Lower lobe of right lung (tissue), 2 donors: ENCODE results near the gene DCTN2. TPM values are rescaled to one million over a fixed set of nuclear protein-coding genes. Genes with fewer than 3 reads are reported as not detected.

ENCODE experiments used
- ATAC-seq, 2 donors: fragments of 200-7000 bp; cut with Tn5 transposase; one replicate each; pipeline ENCODE4 v1.9.1; 2020 to 2022; ENCODE audit warnings: mild to moderate bottlenecking in 2 of 2, moderate library complexity in 2 of 2
- DNase-seq: peaks from one replicate; pipeline ENCODE4 v3.0.0-alpha.2; 2020
- H3K27ac ChIP-seq: fragments of 200-600 bp; one replicate; pipeline ENCODE4 v1.8.0; 2022
- H3K27me3 ChIP-seq: fragments of 200-600 bp; one replicate; pipeline ENCODE4 v1.8.0; 2022; ENCODE audit warnings: low read depth
- H3K36me3 ChIP-seq: fragments of 200-600 bp; one replicate; pipeline ENCODE4 v1.8.0; 2022; ENCODE audit warnings: mild to moderate bottlenecking
- H3K4me1 ChIP-seq: fragments of 200-600 bp; one replicate; pipeline ENCODE4 v1.8.0; 2022
- H3K4me3 ChIP-seq: fragments of 200-600 bp; one replicate; pipeline ENCODE4 v1.8.0; 2022; ENCODE audit warnings: mild to moderate bottlenecking
- H3K9me3 ChIP-seq: fragments of 200-600 bp; one replicate; pipeline ENCODE4 v1.8.0; 2022
- intact Hi-C: fragments of 100-400 bp; cut with DNase I; formaldehyde crosslinking; loops from one replicate; pipeline ENCODE4 v1.11.0; 2022
- total RNA-seq: library from RNA; stranded (reverse); fragmentation: NEBNext Ultra II Directional; extraction: Animal tissue kit (Norgen Biotek cat#: 25700); gene quantifications from one replicate; pipeline ENCODE4 v1.2.1, GENCODE V29; 2021
- TF ChIP-seq, protein P1 (sequence below): fragments of 200-600 bp; IDR thresholded peaks from one replicate; pipeline ENCODE4 v1.8.0; 2022; ENCODE audit warnings: antibody characterized with exemption, mild to moderate bottlenecking
- donor health status: DM: no; HTN: yes; CAD: no; lungs with severe emphysema.

DCTN2 gene
- total RNA-seq, 1 donor from 2014 or later: 88.3 TPM

DNA sequence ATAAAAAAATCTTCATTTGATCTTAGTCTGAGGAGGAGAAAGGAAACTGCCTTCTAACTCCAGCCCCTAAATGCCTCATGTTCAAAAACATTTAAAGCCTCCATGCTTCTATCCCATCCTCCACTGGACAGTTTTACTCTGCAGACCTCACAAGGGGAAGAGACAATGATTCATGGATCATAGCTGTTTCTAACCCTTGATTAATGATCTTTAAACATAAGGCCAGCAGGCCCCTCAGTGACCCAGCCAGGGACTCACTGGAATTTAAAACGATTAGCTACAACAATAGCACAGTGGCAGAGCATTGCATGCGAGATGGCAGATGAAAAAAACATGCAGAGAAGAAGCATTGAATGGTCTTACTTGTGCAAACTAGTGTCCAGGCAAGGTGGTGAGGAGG lies 6.0 kb downstream of the DCTN2 start:
- no peak for ATAC-seq
- Histone ChIP-seq H3K4me1 (peaks cover 29% of the 10 kb centered on the region), H3K36me3 (peaks cover 50% of the 10 kb centered on the region), H3K4me3 (no peak overlapping the region), H3K9me3 (no peaks in the 10 kb centered on the region), H3K27ac (no peak overlapping the region), H3K27me3 (no peaks in the 10 kb centered on the region)
- intact Hi-C loops: no loop called here
- TF ChIP-seq, protein P1, sequence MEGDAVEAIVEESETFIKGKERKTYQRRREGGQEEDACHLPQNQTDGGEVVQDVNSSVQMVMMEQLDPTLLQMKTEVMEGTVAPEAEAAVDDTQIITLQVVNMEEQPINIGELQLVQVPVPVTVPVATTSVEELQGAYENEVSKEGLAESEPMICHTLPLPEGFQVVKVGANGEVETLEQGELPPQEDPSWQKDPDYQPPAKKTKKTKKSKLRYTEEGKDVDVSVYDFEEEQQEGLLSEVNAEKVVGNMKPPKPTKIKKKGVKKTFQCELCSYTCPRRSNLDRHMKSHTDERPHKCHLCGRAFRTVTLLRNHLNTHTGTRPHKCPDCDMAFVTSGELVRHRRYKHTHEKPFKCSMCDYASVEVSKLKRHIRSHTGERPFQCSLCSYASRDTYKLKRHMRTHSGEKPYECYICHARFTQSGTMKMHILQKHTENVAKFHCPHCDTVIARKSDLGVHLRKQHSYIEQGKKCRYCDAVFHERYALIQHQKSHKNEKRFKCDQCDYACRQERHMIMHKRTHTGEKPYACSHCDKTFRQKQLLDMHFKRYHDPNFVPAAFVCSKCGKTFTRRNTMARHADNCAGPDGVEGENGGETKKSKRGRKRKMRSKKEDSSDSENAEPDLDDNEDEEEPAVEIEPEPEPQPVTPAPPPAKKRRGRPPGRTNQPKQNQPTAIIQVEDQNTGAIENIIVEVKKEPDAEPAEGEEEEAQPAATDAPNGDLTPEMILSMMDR: no peak
- DNase-seq: no peak

DNA sequence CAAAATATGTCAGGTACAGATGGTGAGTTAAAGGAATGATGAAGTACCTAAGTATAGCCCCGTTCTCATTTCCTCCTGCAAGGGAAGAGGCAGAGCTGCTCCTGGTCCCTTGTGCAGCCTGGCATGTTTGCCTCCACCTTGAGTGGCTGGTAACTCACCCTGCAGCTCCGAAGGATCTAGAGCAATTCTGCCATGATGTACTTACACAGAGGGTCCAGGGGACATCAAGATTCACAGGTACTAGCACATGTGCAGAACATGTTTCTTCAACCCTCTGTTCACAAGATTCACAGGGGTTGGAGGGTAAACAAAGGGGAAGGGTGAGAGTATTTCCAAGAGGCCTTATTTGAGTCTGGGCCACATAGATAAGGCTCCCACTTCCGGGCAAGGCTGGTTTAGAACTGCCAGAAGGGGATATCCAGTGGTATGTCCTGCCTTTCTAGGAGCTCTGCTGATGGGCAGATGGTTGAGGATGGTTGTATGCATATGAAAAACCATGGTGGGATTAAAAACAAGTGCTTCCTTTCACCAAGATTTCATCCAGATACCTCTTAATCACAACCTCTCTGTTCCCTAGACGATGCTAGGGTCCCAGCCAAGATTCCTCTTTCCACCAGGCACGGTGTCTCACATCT lies 7.7 kb downstream of the DCTN2 start:
- no peak overlapping the region for H3K4me3 ChIP-seq
- DNase-seq (no peak), ATAC-seq (no peak)
- intact Hi-C loops: no loop called here
- H3K36me3 ChIP-seq: peaks cover 65% of the 10 kb centered on the region
- TF ChIP-seq, protein P1: no peak
- peaks cover 18% of the 10 kb centered on the region for H3K4me1 ChIP-seq
- H3K27me3 ChIP-seq: no peaks in the 10 kb centered on the region
- H3K27ac ChIP-seq: no peak overlapping the region
- no peaks in the 10 kb centered on the region for H3K9me3 ChIP-seq

DNA sequence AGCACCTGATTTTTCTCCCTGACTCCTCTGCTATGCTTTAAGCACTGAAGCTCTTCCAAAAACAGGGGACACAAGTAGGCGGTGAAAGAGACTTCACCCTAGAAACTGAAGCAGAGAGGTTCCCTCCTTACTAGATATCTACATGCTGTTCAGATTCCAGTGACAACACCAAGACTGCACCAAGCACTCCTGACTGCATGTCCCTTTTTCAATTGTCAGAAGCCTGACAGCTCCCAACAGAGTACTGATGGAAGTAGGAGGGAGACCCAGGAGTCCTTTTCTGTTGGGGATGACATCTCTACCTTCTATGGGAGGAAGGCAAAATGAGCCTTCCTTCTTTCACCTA lies 10.4 kb downstream of the DCTN2 start:
- Histone ChIP-seq H3K27me3 (no peaks in the 10 kb centered on the region), H3K4me1 (peaks cover 10% of the 10 kb centered on the region), H3K36me3 (peaks cover 79% of the 10 kb centered on the region), H3K27ac (no peak overlapping the region), H3K4me3 (no peak overlapping the region), H3K9me3 (no peaks in the 10 kb centered on the region)
- DNase-seq: no peak
- intact Hi-C loops: no loop called here
- TF ChIP-seq, protein P1: no peak
- no peak for ATAC-seq

DNA sequence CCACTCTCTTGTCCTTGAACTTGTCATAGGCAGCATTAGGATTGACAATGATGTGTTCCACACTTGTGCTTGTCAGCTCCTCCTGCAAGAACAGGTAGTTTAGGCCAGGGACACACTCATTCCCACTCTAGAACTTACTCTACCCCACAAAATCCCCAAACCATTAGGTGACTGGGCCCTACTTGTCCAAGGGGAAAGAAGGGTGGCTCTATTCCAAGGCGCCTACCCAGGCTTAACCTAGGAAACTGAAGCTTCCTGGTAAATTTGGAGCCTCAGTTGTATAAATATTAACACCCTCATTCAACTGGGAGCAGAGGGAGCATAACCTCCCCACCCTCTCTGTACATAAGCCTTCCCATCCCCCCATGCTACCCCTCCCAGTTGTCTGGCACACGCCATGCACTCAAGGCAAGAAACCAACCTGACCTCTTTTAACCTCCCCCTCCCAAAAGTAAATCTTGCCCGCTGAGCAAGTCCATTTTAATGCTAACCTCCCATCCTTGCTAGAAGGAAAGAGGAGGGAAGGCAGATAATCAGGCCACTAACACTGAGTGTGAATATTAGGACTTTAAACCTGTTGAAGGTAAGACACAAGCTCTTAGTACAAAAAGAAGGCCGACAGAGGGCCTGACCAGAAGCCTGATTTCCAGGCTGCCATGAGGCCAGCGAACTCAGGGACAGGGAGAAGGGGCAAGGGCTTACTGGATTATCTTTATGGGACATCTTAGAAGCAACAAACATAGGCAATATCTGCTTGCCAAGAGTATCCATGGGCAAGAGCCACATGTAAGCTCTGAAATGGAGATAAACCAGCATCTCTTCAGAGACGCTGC lies 11.0 kb downstream of the DCTN2 start:
- Histone ChIP-seq H3K9me3 (no peaks in the 10 kb centered on the region), H3K4me3 (no peak overlapping the region), H3K4me1 (peaks cover 10% of the 10 kb centered on the region), H3K27me3 (no peaks in the 10 kb centered on the region), H3K36me3 (peaks cover 79% of the 10 kb centered on the region), H3K27ac (no peak overlapping the region)
- DNase-seq (no peak), ATAC-seq (no peak)
- intact Hi-C loops: no loop called here
- TF ChIP-seq, protein P1: no peak

DNA sequence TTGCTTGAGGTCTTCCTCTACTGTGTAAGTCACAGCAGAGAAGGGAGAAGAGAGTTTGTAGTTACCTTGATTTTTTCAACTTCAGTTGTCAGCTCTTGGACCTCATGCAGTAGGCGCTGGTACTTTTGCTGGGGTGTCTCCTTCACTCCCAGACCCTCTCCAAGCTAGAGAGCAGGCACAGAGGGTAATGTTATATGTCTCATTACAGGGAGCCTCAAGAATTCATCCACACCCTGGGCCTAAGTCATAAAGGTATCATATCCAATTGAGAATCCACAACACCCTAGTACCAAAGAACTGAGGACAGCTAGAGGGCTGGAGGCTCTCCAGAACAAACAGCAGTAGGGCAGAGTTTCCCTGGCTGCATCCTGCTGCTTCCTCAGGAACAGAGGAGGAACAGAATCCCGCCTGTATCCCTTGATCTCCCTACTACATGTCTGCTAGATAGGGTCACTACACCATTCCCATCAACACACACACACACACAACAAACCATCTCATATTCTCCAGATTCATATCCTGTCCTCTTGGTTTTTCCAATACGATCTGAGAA lies 11.9 kb downstream of the DCTN2 start:
- peaks cover 83% of the 10 kb centered on the region for H3K36me3 ChIP-seq
- ATAC-seq (no peak), DNase-seq (no peak)
- H3K4me1 ChIP-seq: peaks cover 10% of the 10 kb centered on the region
- TF ChIP-seq, protein P1: no peak
- H3K27ac ChIP-seq: no peak overlapping the region
- no peaks in the 10 kb centered on the region for H3K9me3 ChIP-seq
- intact Hi-C loops: no loop called here
- H3K27me3 ChIP-seq: no peaks in the 10 kb centered on the region
- no peak overlapping the region for H3K4me3 ChIP-seq
